HEK293 (cell line): ENCODE results near the gene SRBD1.

ENCODE experiments used
- GFI1B ChIP-seq: fragments of 450-650 bp; formaldehyde crosslinking; IDR thresholded peaks from 2 replicates; pipeline ENCODE4 v1.5.1; 2016; ENCODE audit warnings: missing biosample characterization, missing genetic modification characterization
- GLI2 ChIP-seq: fragments of 450-650 bp; formaldehyde crosslinking; IDR thresholded peaks from 2 replicates; pipeline ENCODE4; 2017; ENCODE audit warnings: missing biosample characterization, missing genetic modification characterization, low read depth, borderline replicate concordance
- GLI4 ChIP-seq: fragments of 450-650 bp; formaldehyde crosslinking; IDR thresholded peaks from 2 replicates; pipeline ENCODE4 v1.5.1; 2016; ENCODE audit warnings: missing biosample characterization, missing genetic modification characterization
- KLF8 ChIP-seq: fragments of 450-650 bp; formaldehyde crosslinking; IDR thresholded peaks from 2 replicates; pipeline ENCODE4 v1.5.1; 2016; ENCODE audit warnings: missing biosample characterization, missing genetic modification characterization
- PRDM2 ChIP-seq: fragments of 450-650 bp; formaldehyde crosslinking; IDR thresholded peaks from 2 replicates; pipeline ENCODE4 v1.5.1; 2016; ENCODE audit warnings: missing biosample characterization, missing genetic modification characterization, borderline replicate concordance
- RBAK ChIP-seq: fragments of 450-650 bp; formaldehyde crosslinking; IDR thresholded peaks from 2 replicates; pipeline ENCODE4 v1.5.1; 2016; ENCODE audit warnings: missing biosample characterization, missing genetic modification characterization
- ZBTB49 ChIP-seq: fragments of 450-650 bp; formaldehyde crosslinking; IDR thresholded peaks from 2 replicates; pipeline ENCODE4 v1.5.1; 2016; ENCODE audit warnings: missing biosample characterization, missing genetic modification characterization, low read depth
- ZFP3 ChIP-seq: fragments of 450-650 bp; formaldehyde crosslinking; IDR thresholded peaks from 2 replicates; pipeline ENCODE4 v1.5.1; 2016; ENCODE audit warnings: low read depth, missing biosample characterization, missing genetic modification characterization
- ZNF223 ChIP-seq: fragments of 450-650 bp; formaldehyde crosslinking; IDR thresholded peaks from 2 replicates; pipeline ENCODE4 v1.5.1; 2016; ENCODE audit warnings: missing biosample characterization, missing genetic modification characterization
- ZNF302 ChIP-seq: fragments of 450-650 bp; formaldehyde crosslinking; IDR thresholded peaks from 2 replicates; pipeline ENCODE4 v1.5.1; 2016; ENCODE audit warnings: missing biosample characterization, missing genetic modification characterization, low read depth
- ZNF341 ChIP-seq: fragments of 450-650 bp; formaldehyde crosslinking; IDR thresholded peaks from 2 replicates; pipeline ENCODE4; 2016; ENCODE audit warnings: low read depth, missing biosample characterization, missing genetic modification characterization
- ZNF514 ChIP-seq: fragments of 450-650 bp; formaldehyde crosslinking; IDR thresholded peaks from 2 replicates; pipeline ENCODE4 v1.5.1; 2016; ENCODE audit warnings: missing biosample characterization, missing genetic modification characterization
- ZNF596 ChIP-seq: fragments of 450-650 bp; IDR thresholded peaks from 2 replicates; pipeline ENCODE4 v1.5.0; 2018; ENCODE audit warnings: missing biosample characterization, mild to moderate bottlenecking, missing genetic modification characterization, moderate library complexity
- ZNF610 ChIP-seq: fragments of 450-650 bp; formaldehyde crosslinking; IDR thresholded peaks from 2 replicates; pipeline ENCODE4 v1.5.1; 2016; ENCODE audit warnings: missing biosample characterization, missing genetic modification characterization, borderline replicate concordance
- ZNF629 ChIP-seq: fragments of 450-650 bp; formaldehyde crosslinking; IDR thresholded peaks from 2 replicates; pipeline ENCODE4 v1.5.1; 2017; ENCODE audit warnings: missing biosample characterization, missing genetic modification characterization
- ZNF654 ChIP-seq: fragments of 450-650 bp; formaldehyde crosslinking; IDR thresholded peaks from 2 replicates; pipeline ENCODE4 v1.5.1; 2016; ENCODE audit warnings: low read depth, missing biosample characterization, missing genetic modification characterization
- ZNF677 ChIP-seq: fragments of 450-650 bp; IDR thresholded peaks from 2 replicates; pipeline ENCODE4 v1.5.0; 2018; ENCODE audit warnings: missing biosample characterization, mild to moderate bottlenecking, missing genetic modification characterization, moderate library complexity
- ZNF707 ChIP-seq: fragments of 450-650 bp; formaldehyde crosslinking; IDR thresholded peaks from 2 replicates; pipeline ENCODE4 v1.5.1; 2016; ENCODE audit warnings: missing biosample characterization, missing genetic modification characterization
- ZNF777 ChIP-seq: fragments of 450-650 bp; formaldehyde crosslinking; IDR thresholded peaks from 2 replicates; pipeline ENCODE4 v1.5.1; 2017; ENCODE audit warnings: missing biosample characterization, missing genetic modification characterization, borderline replicate concordance
- ZNF791 ChIP-seq: fragments of 450-650 bp; formaldehyde crosslinking; IDR thresholded peaks from 2 replicates; pipeline ENCODE4 v1.5.1; 2016; ENCODE audit warnings: missing biosample characterization, missing genetic modification characterization
- ZSCAN16 ChIP-seq: fragments of 450-650 bp; formaldehyde crosslinking; IDR thresholded peaks from 2 replicates; pipeline ENCODE4 v1.5.1; 2016; ENCODE audit warnings: missing biosample characterization, missing genetic modification characterization
- ZSCAN18 ChIP-seq: fragments of 450-650 bp; formaldehyde crosslinking; IDR thresholded peaks from 2 replicates; pipeline ENCODE4 v1.5.1; 2016; ENCODE audit warnings: missing biosample characterization, missing genetic modification characterization
- TF ChIP-seq, protein P1 (sequence below): fragments of 450-650 bp; formaldehyde crosslinking; IDR thresholded peaks from 2 replicates; pipeline ENCODE4 v1.5.1; 2016; ENCODE audit warnings: missing biosample characterization, missing genetic modification characterization
- TF ChIP-seq, protein P2 (sequence below): fragments of 450-650 bp; IDR thresholded peaks from 2 replicates; pipeline ENCODE4 v1.5.1; 2018; ENCODE audit warnings: missing biosample characterization, missing genetic modification characterization
- TF ChIP-seq, protein P3 (sequence below): fragments of 450-650 bp; formaldehyde crosslinking; IDR thresholded peaks from 2 replicates; pipeline ENCODE4 v1.5.1; 2017; ENCODE audit warnings: missing biosample characterization, mild to moderate bottlenecking, missing genetic modification characterization, moderate library complexity

The SRBD1 gene

GRCh38 chr2:45650851-45651414 lies 39.9 kb upstream of the SRBD1 start (continued):
- TF ChIP-seq, protein P1, sequence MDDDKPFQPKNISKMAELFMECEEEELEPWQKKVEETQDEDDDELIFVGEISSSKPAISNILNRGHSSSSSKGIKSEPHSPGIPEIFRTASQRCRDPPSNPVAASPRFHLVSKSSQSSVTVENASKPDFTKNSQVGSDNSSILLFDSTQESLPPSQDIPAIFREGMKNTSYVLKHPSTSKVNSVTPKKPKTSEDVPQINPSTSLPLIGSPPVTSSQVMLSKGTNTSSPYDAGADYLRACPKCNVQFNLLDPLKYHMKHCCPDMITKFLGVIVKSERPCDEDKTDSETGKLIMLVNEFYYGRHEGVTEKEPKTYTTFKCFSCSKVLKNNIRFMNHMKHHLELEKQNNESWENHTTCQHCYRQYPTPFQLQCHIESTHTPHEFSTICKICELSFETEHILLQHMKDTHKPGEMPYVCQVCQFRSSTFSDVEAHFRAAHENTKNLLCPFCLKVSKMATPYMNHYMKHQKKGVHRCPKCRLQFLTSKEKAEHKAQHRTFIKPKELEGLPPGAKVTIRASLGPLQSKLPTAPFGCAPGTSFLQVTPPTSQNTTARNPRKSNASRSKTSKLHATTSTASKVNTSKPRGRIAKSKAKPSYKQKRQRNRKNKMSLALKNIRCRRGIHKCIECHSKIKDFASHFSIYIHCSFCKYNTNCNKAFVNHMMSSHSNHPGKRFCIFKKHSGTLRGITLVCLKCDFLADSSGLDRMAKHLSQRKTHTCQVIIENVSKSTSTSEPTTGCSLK (tag by site-specific recombination) = no peak
- TF ChIP-seq ZNF596 (peak; percentile 97), ZNF341 (peak; percentile 47; the same call in 1 of the 2 replicates), KLF8 (peak; percentile 71), ZNF514 (tag by site-specific recombination) (no peak), ZNF654 (tag by site-specific recombination) (no peak), ZNF677 (tag by site-specific recombination) (no peak), ZNF302 (tag by site-specific recombination) (peak; percentile 68; the same call in 1 of the 2 replicates), ZNF777 (tag by site-specific recombination) (peak; percentile 20; the same call in 1 of the 2 replicates), ZNF707 (tag by site-specific recombination) (no peak), RBAK (tag by site-specific recombination) (no peak), PRDM2 (tag by site-specific recombination) (no peak), ZBTB49 (no peak), ZSCAN16 (no peak), ZNF223 (tag by site-specific recombination) (no peak), ZNF629 (tag by site-specific recombination) (peak; percentile 90), ZNF791 (tag by site-specific recombination) (no peak), ZSCAN18 (tag by site-specific recombination) (peak; percentile 92; the same call in 1 of the 2 replicates), GFI1B (no peak), GLI4 (tag by site-specific recombination) (no peak), ZFP3 (tag by site-specific recombination) (no peak), GLI2 (no peak), ZNF610 (tag by site-specific recombination) (peak; percentile 77; the same call in 1 of the 2 replicates)
- TF ChIP-seq, protein P2, sequence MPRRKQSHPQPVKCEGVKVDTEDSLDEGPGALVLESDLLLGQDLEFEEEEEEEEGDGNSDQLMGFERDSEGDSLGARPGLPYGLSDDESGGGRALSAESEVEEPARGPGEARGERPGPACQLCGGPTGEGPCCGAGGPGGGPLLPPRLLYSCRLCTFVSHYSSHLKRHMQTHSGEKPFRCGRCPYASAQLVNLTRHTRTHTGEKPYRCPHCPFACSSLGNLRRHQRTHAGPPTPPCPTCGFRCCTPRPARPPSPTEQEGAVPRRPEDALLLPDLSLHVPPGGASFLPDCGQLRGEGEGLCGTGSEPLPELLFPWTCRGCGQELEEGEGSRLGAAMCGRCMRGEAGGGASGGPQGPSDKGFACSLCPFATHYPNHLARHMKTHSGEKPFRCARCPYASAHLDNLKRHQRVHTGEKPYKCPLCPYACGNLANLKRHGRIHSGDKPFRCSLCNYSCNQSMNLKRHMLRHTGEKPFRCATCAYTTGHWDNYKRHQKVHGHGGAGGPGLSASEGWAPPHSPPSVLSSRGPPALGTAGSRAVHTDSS = 0 out of 2 replicates have a peak, but pooled peaks have one; percentile 27
- TF ChIP-seq, protein P3, sequence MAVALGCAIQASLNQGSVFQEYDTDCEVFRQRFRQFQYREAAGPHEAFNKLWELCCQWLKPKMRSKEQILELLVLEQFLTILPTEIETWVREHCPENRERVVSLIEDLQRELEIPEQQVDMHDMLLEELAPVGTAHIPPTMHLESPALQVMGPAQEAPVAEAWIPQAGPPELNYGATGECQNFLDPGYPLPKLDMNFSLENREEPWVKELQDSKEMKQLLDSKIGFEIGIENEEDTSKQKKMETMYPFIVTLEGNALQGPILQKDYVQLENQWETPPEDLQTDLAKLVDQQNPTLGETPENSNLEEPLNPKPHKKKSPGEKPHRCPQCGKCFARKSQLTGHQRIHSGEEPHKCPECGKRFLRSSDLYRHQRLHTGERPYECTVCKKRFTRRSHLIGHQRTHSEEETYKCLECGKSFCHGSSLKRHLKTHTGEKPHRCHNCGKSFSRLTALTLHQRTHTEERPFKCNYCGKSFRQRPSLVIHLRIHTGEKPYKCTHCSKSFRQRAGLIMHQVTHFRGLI (tag by site-specific recombination) = no peak
